LNCaP clone FGC (cell line): ENCODE results near the gene PIGL.

Source experiments
- DNase-seq: peaks from one replicate; pipeline ENCODE4 v3.0.0-alpha.2; 2011; ENCODE audit warnings: low read depth
- H3K4me3 ChIP-seq: 2 replicates; pipeline ENCODE4 v1.5.1; 2011; ENCODE audit warnings: mild to moderate bottlenecking, low read depth, low read length, control low read depth
- TF ChIP-seq, protein P1 (sequence below): IDR thresholded peaks from 2 replicates; pipeline ENCODE4 v1.5.1; 2012; ENCODE audit warnings: mild to moderate bottlenecking; ENCODE audit not compliant: control insufficient read depth, insufficient read depth; ENCODE audit errors: extremely low read depth

The PIGL gene

GRCh38 chr17:16353317-16354174, 136.5 kb downstream of the PIGL start, which contains the start of gene CENPV:
CENPV (minus strand) TSS chr17:16353469; CDS start chr17:16353436, 33 bp downstream.
- TF ChIP-seq, protein P1, sequence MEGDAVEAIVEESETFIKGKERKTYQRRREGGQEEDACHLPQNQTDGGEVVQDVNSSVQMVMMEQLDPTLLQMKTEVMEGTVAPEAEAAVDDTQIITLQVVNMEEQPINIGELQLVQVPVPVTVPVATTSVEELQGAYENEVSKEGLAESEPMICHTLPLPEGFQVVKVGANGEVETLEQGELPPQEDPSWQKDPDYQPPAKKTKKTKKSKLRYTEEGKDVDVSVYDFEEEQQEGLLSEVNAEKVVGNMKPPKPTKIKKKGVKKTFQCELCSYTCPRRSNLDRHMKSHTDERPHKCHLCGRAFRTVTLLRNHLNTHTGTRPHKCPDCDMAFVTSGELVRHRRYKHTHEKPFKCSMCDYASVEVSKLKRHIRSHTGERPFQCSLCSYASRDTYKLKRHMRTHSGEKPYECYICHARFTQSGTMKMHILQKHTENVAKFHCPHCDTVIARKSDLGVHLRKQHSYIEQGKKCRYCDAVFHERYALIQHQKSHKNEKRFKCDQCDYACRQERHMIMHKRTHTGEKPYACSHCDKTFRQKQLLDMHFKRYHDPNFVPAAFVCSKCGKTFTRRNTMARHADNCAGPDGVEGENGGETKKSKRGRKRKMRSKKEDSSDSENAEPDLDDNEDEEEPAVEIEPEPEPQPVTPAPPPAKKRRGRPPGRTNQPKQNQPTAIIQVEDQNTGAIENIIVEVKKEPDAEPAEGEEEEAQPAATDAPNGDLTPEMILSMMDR, result peak; percentile 41; the same call in 1 of the 2 replicates
- peak within 1 kb of the TSS; percentile 59 for H3K4me3 ChIP-seq
- DNase-seq, result no peak

DNA sequence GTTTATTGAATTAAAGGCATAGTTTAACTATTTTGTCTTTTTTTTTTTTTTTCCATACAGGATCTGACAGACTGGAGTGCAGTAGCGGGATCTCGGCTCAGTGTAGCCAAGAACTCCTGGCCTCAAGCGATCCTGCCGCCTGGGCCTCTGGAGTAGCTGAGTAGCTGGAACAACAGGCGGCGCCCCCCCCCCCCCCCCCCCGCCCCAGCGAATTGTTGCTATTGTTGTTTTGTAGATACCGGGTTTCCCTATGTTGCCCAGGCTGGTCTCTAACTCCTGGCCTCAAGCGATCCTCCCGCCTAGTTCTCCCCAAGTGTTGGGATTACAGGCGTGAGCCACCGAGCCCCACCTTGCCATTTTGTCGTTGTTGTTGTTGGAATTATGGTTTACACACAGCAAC, 137.6 kb downstream of the PIGL start:
- TF ChIP-seq, protein P1, result no peak
- no peak for DNase-seq
- H3K4me3 ChIP-seq, result no peak overlapping the region

GRCh38 chr17:16358394-16358793, 141.4 kb downstream of the PIGL start:
- no peak for DNase-seq
- H3K4me3 ChIP-seq, result no peak overlapping the region
- TF ChIP-seq, protein P1, result no peak

- DNase-seq, result no peak
- TF ChIP-seq, protein P1, result no peak
- H3K4me3 ChIP-seq, result no peak overlapping the region
Observed at GRCh38 chr17:16361874-16362273, 144.9 kb downstream of the PIGL start.

GRCh38 chr17:16363749-16364536, 146.9 kb downstream of the PIGL start:
- DNase-seq, result no peak
- TF ChIP-seq, protein P1, result peak; percentile 93
- H3K4me3 ChIP-seq, result no peak overlapping the region

GRCh38 chr17:16364625-16365024, 147.6 kb downstream of the PIGL start:
- TF ChIP-seq, protein P1, result no peak

More at GRCh38 chr17:16364625-16365024, 147.6 kb downstream of the PIGL start:
- no peak overlapping the region for H3K4me3 ChIP-seq
- no peak for DNase-seq
